Cardiac fibroblast (primary cell): Measurements from ENCODE around the gene MAP7.

Source experiments
- DNase-seq, 2 donors: peaks; one replicate each; pipeline versions ENCODE4 v3.0.0 to v3.0.0-alpha.2; 2010; ENCODE audit warnings: low read depth in 2 of 2
- H3K4me3 ChIP-seq, 2 donors: replicated peaks in 1 of 2; 1 replicate in 1 of 2; 2 replicates in 1 of 2; pipeline ENCODE4 v1.5.1; 2011; ENCODE audit warnings: low read depth in 2 of 2, low read length in 2 of 2, mild to moderate bottlenecking in 2 of 2, moderate library complexity in 1 of 2
- CTCF ChIP-seq: IDR thresholded peaks from one replicate; pipeline ENCODE4 v1.5.1; 2011; ENCODE audit warnings: low read depth, mild to moderate bottlenecking, low read length, inconsistent platforms

MAP7 gene

GRCh38 chr6:136319732-136320131 lies 230.5 kb downstream of the MAP7 start:
- no peak for TF ChIP-seq CTCF
- H3K4me3 ChIP-seq = no peak overlapping the region
- DNase-seq = no peak

- DNase-seq = no peak
- TF ChIP-seq CTCF = no peak
- no peak overlapping the region for H3K4me3 ChIP-seq
Observed at GRCh38 chr6:136318676-136319075, 231.5 kb downstream of the MAP7 start.

GRCh38 chr6:136317971-136318370 lies 232.3 kb downstream of the MAP7 start:
- no peak for TF ChIP-seq CTCF
- no peak for DNase-seq
- H3K4me3 ChIP-seq = no peak overlapping the region

GRCh38 chr6:136317021-136317694 lies 233.1 kb downstream of the MAP7 start:
- H3K4me3 ChIP-seq = no peak overlapping the region
- peak; percentile 91 for TF ChIP-seq CTCF
- peak; percentile 76 to 82 for DNase-seq

GRCh38 chr6:136315594-136315993 lies 234.6 kb downstream of the MAP7 start:
- DNase-seq = no peak
- H3K4me3 ChIP-seq = no peak overlapping the region
- no peak for TF ChIP-seq CTCF

- no peak overlapping the region for H3K4me3 ChIP-seq
- no peak for TF ChIP-seq CTCF
- DNase-seq = no peak
Observed at GRCh38 chr6:136312975-136313374, 237.2 kb downstream of the MAP7 start.
